GOT3 (cell line): Measurements from ENCODE around the gene GFOD2.
"Not testable (repeated sequence)": the region's sequence is repeated elsewhere in the genome, so short reads cannot be mapped to it uniquely, and the experiment has no call there.

Source experiments
- DNase-seq: peaks from one replicate; lab custom pipeline; 2025; ENCODE audit warnings: mixed read lengths; lab: John Stamatoyannopoulos, UW

Gene GFOD2

DNA sequence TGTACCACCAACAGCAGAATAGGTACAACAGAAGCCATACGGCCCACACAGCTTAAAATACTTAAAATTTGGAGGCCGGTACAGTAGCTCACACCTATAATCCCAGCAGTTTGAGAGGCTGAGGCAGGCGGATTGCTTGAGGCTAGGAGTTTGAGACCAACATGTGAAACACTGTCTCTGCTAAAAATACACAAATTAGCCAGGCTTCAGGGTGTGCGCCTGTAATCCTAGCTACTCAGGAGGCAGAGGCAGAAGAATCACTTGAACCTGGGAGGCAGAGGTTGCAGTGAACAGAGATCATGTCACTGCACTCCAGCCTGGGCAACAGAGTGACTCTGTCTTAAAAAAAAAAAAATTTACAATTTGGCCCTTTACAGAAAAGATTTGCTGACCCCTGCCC lies 17.0 kb downstream of the GFOD2 start:
- DNase-seq: no peak

DNA sequence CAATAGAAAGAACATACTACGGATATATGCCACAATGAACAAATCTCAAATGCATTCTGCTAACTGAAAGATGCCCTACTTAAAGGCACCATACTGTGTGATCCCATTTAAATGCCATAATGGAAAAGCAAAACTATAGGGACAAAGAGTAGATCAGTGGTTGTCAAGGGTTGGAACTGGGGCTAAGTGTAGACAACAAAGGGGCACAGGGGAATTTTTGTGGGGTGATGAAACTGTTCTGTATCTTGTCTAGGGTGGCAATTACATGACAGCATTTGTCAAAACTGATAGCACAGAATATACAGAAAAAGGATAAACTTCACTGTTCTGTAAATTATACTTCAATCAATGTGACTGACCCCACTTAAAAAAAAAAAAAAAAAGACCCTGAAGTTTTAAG lies 17.7 kb downstream of the GFOD2 start:
- DNase-seq: no peak

DNA sequence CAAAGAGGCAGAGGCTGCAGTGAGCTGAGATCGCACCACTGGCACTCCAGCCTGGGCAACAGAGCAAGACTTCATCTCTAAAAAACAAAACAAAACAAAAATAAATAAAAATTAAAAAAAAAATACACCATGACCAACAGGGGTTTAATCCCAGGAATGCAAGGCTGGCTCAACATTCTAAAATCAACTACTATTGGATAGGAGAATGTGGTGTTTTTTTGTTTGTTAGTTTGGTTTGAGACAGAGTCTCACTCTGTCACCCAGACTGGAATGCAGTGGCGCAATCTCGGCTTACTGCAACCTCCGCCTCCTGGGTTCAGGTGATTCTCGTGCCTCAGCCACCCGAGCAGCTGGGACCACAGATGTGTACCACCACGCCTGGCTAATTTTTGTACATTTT lies 19.9 kb downstream of the GFOD2 start:
- DNase-seq: no peak

DNA sequence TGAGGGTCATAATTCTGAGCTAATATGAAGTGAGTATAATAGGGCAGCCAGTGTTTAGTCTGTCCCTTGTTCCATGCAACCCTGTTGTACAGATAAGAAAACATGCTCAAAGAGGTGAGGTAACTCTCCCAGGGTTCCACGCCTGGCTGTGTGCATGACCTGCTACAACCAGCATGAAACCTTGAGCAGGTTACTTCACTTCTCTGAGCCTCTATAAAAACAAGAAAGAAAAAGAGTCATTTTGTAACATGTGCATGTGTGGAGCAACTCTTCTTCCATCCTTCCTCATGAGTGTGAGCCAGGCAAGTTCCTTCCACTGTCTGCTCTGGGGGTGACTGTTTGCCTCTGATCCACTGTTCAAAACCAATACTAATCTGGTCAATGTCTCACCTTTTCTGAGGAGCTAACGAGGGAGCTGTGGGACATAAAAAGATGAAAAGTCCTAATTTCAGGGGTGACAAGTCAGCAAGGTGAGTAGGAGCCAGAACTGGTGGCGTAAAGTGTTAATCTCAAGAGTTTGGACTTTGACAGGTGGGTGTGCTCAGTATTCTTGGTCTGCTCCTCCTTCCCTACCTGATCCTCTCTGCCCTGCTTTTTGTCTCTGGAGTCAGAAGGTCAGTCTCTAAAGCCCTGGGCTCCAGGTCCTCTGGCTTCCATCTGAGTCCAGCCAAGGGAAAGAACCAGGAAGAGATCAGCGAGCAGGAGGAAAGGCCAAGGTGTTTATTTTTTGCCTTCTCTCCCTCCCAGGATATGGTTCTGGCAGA lies 21.5 kb downstream of the GFOD2 start:
- DNase-seq: no peak

DNA sequence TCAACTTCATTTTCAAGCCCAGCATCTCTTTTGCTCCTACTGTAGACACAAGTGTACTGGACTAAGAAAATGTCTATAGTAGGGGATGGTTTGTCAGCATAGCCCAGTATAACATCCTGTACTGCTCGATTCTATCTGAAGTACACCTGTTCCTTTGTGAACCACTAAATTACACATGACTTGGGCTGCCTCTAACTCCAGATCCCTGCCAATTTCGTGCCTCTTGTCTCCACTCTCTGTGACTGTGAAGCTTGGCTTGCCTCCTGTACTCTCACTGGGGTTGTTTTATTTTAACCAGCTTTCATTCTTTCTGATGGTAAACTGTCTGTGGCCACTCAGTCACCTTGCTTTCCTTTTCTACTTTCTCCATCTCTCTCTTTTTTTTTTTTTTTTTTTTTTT lies 24.5 kb downstream of the GFOD2 start:
- DNase-seq: no peak

DNA sequence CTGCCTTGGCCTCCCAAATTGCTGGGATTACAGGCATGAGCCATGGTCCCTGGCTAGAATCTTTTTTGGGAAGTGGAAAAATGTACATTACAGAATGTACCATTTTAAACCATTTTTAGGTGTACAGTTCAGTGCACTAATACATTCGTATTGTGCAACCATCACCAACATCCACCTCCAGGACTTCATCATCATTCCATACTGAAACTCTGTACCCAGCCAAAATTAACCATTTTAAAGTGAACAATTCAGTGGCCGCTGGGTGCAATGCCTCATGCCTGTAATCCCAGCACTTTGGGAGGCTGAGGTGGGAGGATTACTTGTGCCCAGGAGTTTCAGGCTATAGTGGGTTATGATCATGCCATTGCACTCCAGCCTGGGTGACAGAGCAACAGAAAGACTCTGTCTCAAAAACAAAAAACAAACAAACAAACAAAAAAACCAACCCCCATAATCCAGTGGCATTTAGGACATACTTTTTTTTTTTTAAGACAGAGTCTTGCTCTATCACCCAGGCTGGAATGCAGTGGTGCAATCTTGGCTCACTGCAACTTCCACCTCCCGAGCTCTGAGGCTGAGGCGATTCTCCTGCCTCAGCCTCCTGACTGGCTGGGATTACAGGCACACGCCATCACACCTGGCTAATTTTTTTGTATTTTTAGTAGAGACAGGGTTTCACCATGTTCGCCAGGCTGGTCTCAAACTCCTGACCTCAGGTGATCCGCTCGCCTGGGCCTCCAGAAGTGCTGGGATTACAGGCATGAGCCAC lies 25.4 kb downstream of the GFOD2 start:
- not testable (repeated sequence) for DNase-seq

DNA sequence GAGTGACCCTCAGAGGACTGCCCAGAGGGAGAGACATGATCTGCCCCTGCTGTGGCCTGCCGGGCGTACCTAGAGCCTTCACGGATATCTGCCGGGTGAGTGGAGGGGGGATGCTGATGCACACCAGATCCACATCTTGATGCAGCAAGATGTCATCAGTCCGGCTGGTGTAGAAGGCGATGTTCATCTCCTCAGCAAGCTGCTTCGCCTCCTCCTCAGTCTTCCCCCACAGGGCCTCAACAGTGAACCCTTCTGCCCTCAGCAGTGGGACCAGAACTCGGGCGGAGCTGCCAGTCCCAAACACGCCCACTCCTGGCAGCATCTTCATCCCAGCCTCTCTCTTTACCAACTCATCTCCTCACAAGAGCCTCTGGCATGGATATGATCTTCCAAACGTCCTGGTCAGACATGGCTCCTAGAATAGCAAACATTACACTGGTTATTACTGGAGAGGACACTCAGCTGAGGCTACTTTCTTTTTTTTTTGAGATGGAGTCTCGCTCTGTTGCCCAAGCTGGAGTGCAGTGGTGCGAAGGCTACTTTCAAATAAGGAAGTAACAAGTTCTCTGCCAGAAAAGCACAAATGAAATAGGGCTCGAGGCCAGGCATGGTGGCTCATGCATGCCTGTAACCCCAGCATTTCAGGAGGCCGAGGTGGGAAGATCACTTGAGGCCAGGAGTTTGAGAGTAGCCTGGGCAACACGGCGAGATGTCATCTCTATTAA lies 33.6 kb downstream of the GFOD2 start:
- DNase-seq: no peak

DNA sequence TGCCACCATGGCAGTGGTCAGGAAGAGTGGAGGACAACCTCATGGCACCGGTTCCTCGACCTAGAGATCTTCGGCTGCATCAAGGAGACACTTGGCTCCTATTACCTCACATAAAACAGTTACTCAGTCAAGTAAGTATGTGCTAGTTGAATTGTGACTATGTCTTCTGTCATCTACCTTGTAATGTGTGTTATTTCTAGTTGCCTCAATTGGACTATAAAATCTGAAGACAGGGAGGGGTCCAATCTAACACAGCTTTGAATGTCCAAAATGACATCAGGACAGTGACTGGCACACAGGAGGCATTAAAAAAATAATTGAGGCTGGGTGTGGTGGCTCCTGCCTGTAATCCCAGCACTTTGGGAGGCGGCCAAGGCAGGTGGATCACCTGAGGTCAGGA lies 35.3 kb downstream of the GFOD2 start:
- DNase-seq: no peak

DNA sequence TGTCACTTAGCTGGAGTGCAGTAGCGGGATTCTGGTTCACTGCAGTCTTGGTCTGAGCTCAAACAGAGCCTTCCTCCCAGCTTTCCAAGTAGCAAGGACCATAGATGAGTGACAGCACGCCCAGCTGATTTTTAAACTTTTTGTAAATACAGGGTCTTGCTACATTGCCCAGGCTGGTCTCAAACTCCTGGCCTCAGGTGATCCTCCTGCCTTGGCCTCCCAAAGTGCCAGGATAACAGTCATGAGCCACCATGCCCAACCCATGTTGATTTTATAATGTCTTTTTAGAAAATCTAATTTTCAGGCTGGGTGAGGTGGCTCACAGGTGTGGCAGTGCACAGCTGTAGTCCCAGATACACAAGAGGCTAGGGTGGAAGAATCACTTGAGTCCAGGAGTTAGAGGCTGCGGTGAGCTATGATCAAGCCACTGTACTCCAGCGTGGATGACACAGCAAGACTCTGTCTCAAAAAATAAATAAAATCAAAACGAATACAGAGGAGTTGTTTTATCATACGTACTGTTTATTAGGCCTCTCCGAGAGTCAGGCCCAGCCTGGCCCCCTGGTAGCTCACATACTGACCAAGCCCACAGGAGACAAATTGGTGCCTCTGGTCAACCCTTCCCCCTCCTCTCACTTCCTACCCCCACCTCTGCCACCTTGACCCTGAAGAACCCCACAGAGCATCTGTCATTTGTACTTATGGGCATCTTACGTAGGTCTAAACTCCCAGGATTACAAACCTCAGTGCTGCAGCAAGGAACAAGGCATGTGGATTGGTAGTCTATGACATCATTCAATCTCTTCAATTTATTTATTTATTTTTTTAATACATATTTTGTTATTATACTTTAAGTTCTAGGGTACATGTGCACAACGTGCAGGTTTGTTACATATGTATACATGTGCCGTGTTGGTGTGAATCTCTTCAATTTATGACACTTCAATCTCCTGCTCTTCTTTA lies 38.9 kb downstream of the GFOD2 start:
- DNase-seq: no peak

DNA sequence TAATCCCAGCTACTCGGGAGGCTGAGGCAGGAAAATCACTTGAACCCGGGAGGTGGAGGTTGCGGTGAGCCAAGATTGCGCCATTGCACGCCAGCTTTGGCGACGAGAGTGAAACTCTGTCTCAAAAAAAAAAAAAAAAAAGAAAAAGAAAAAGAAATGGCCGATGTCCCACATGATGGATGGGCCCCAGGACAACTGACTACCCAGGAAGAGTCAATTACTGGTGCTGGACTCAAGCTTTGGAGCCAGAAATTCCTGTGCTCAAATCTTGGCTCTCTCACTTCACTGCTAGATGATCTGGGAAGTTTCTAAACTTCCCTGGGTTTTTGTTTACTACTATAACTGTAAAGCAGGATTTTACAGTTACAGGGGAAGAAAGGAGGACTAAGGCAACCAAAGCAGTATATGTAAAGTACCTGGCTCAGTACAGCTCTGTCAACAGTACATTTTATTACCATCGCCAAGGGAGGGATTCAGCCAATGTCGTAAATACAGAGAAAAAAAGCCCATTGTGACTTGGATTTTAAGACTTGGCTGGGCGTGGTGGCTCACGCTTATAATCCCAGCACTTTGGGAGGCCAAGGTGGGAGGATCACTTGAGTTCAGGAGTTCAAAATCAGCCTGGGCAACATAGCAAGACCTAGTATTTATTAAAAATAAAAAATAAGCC lies 40.6 kb downstream of the GFOD2 start:
- no peak for DNase-seq

DNA sequence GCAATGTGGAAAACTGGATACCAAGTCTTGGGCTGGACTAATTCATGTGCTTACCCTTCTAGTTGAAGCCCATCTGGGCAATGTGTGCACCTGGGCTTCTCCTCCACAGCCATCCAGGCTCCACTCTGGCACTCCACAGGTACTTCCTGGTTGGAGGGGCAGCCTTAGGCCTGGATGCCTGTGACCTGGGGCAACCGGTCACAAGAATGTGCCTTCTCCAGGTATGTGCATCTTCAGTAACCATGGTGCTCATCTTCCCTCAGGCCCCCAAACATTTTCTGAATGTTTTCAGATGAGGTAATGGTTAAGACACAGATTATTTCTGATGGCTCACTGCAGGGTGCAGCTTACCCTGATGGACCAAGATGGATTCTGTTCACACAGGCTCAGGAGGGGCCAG lies 41.4 kb downstream of the GFOD2 start:
- DNase-seq: no peak

DNA sequence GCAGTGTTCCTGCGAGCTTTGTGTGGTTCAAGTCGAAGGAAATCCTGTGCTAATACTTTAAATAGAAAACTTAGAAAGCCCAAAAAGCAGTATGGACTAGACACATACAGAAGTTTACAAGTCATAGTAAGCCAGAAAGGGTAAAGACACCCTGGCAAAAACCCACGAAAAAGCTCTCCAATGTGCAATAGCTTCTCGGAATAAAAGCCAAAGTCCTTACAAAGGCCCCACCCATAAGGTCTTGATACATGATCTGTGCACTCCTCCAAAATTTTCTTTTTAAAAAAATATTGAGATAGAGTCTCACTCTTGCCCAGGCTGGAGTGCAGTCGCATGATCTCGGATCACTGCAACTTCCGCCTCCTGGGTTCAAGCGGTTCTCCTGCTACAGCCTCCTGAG lies 42.2 kb downstream of the GFOD2 start:
- DNase-seq: no peak

DNA sequence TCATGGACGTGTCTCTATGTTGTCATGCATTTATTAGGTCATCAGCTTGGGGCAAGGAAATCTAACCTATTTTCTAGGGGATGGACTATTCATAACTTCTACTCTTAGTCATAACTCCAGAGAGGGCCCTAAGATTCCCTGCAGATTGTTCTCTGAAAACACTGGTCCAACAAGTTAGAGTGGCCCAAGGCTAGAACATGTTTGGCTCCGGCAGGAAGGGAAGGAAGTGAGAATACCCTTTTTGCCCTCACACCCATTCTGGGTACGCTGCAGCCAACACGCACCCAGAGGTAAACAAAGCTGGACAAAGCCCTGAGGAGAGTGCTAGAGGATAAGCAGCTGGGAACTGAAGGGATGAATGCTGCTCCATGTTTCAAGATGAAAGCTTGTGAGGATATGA lies 42.6 kb downstream of the GFOD2 start:
- DNase-seq: no peak

DNA sequence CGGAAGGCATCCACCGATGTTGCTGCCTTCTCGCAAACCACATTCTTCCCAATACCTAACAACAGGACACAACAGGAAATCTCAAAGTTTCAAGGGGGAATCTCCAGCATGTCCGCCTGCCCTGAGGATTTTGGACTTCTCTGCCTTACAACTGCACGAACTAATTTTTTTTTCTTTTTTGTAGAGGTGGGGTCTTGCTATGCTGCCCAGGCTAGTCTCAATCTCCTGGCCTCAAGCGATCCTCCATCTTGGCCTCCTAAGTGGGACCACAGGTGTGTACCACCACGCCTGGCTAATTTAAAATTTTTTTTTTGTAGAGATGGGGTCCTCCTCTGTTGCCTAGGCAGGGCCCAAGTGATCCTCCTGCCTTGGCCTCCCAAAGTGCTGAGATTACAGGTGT lies 43.1 kb downstream of the GFOD2 start:
- DNase-seq: no peak

DNA sequence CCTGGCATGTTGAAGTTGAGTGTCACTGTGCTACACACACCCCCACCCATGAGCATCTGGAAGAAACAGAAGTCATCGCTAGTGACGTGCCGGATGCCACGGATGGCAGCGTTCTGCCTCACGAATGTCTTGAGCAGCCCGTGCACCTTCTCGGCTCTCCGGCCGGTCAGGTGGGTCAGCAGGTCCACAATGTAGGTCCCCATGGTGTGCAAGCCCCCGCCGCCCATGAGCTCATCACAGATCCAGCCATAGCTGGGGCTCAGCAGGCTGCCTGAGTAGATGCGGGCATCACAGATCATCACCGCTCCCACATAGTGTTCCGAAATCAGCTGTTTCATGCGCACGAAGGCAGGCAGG lies 43.6 kb downstream of the GFOD2 start:
- no peak for DNase-seq

DNA sequence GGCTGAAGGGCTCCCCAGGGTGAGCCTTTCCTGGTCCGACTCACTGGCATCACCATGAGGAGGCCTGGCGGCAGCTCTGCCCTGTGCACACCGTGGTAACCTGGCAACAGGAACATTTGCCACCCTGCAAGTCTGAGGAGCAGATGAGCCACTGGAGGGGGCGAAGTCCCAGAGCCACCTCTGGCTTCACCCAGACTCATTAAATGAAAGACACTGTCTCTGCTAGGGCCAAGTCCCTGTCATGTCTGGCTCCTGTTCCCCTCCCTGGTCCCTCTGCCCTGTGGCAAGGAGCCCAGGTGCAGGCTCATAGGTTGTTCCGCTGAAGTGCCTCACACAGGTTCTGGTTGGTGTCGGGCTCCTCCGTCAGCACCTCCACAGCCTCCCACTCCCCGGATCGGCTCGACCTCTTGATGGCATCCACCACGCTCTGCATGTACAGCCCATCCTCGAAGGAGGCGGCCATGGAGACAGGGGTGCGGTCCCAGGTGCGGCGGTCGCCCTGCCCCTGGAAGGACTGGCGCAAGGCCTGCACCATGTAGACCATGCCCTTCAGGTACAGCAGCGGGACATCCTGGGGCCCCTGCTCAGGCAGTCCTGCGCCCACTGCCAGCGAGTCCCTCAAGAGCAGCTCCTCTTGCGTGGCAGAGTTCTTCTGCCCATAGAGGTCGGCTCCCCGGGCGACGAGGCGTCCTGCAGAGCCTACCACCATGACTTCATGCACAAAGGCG lies 44.1 kb downstream of the GFOD2 start:
- no peak for DNase-seq

DNA sequence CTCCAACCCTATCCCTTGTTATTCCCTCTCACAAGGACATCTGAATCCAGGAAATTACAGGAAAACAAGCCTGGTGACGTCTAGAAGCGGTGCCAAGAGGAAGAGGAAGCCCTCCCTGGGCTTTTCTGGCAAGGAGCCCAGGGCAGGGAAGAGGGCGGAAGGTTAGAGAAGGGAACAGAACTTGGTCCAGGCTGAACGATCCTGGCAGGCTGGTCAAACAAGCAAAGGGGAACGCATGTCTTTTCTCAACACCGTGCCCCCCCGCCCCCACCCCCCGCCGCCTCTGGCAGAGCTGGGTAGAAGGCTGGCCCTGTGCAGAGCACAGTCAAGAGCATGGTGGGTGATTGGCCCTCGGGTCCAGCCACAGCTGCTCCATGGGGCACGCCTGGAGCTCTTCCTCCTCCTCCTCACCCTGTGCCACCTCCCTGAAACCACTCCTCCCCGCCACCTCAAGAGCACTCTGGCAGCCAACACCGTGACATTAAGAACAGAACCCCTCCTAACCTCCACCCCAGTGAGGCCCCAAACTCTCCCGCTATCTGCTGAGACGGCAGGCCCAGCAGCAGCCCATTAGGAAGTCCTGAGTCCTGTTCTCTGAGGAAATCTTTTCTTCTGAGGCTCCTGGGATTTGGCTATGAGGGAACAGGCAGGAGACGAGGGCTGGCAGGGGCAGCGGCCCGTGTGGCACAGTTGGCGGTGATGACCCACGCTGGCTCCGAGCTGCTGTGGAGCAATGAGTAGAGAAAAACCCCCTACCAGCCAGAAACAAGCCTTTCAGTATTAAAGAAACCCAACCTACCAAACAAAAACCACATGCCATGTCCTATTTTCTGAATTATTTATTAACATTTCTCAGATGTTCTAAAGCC lies 45.2 kb downstream of the GFOD2 start:
- no peak for DNase-seq

DNA sequence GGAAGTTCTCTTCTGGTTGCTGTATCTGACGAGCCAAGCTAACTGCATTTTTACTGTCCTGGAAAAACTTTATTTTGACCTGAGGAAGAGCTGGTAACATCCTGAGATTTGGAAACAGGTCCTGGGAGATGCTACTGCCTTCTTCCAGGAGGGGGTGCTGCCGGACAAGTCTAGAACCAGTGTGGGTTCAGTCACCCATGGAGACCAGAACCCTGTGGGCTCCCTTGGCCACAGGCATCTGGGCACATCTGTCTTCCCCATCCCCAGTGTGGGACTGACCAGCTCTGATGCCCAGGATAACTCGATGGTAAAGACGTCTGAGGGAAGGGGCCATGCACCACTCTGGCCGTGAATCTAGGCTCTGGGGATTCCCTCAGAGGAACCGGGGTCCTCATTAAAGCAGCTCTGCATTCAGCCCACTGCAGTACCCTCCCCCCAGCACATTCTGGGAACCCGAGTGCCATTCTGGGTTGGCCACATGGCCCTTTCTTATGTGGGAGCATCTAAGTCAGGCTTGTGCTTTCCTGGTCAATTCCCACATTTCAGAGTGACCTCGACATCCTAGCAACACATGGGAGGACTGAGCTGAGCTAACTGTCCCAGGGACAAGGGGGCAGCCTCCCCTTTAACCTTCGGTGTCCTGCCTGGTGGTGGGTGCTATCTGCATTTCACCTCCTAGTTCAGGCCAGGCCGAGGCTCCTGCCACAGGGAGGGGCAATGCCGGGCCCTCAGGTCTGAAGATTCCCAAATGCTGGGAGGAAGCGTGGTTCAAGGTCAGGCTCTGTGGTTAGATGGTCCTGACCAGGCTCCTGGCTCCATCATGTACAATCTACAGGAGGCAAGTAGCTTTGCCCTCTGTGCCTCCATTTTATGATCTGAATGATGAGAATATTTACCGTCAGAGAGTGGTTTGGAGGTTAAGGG lies 46.1 kb downstream of the GFOD2 start:
- no peak for DNase-seq

DNA sequence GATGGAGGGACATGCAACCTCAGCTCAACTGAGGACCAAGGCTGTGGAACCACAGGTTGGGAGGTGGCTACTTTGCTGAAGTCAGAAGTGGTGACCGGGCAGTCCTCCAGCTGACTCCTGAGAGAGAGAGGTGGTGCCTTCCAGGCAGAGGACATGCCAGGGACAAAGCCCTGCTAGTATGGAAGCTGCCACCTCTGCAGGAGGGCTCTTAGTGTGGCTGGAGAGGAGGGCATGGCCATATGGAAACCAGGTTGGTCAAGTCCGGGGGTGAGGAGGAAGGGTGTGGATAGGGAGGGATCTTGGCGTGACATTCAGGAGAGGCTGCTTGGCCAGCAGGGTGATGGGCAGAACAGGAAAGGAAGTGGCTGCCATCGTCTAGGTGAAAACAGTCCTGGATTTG lies 46.8 kb downstream of the GFOD2 start:
- no peak for DNase-seq
